Posterior vena cava (tissue), 2 donors: ENCODE data around the gene SPI1. TPM values are rescaled to one million over a fixed set of nuclear protein-coding genes. Genes with fewer than 3 reads are reported as not detected.

Experiments
- DNase-seq: peaks from one replicate; pipeline ENCODE4 v3.0.0-alpha.2; 2020; ENCODE audit warnings: low spot score
- intact Hi-C, 2 donors: fragments of 100-400 bp; cut with DNase I; formaldehyde crosslinking; loops; one replicate each; pipeline versions ENCODE4 v1.14.1 to v1.14.2; 2022 to 2023
- total RNA-seq, 2 donors: library from RNA; stranded (reverse); fragmentation: NEBNext Ultra II Directional; extraction: Animal tissue kit (Norgen Biotek cat#: 25700); gene quantifications; one replicate each; pipeline ENCODE4 v1.2.1, GENCODE V29; 2021
- donor health status: DM: yes; HTN: yes; CAD: no.
- donor health status: DM: yes; HTN: yes; CAD: no.

Gene SPI1
- total RNA-seq, 2 donors from 2014 or later, result 27.7 to 47.0 TPM

GRCh38 chr11:47391711-47392432, 13.5 kb upstream of the SPI1 start:
- peak; percentile 81 for DNase-seq
- intact Hi-C loops, result no loop called here

GRCh38 chr11:47391077-47391583, 12.8 kb upstream of the SPI1 start:
- peak; percentile 87 for DNase-seq
- intact Hi-C loops, result no loop called here

- intact Hi-C loops, result no loop called here
- peak; percentile 47 for DNase-seq
These were observed 12.0 kb upstream of the SPI1 start for GRCh38 chr11:47390422-47390760.

GRCh38 chr11:47389577-47390421, 11.5 kb upstream of the SPI1 start:
- intact Hi-C loops, result no loop called here
- peak; percentile 81 for DNase-seq

- intact Hi-C loops, result no loop called here
- peak; percentile 68 for DNase-seq
These were observed 10.6 kb upstream of the SPI1 start for GRCh38 chr11:47388697-47389576.

GRCh38 chr11:47387944-47388696, 9.8 kb upstream of the SPI1 start:
- intact Hi-C loops, result no loop called here
- peak; percentile 77 for DNase-seq

- peak; percentile 3 for DNase-seq
- intact Hi-C loops, result no loop called here
These were observed 6.2 kb upstream of the SPI1 start for GRCh38 chr11:47384498-47384897.

- intact Hi-C loops, result no loop called here
- DNase-seq, result peak; percentile 66
These were observed 4.7 kb upstream of the SPI1 start for GRCh38 chr11:47383071-47383470.

- intact Hi-C loops, result no loop called here
These were observed 1.7 kb upstream of the SPI1 start for GRCh38 chr11:47380078-47380477.

GRCh38 chr11:47379317-47379716, 970 bp upstream of the SPI1 start:
- intact Hi-C loops, result loop anchor here in 1 of 2 donors (10.0 kb wide), 1 partner anchor 75 kb away; no protein-coding TSS in a partner anchor
- peak; percentile 2 for DNase-seq

More at GRCh38 chr11:47380078-47380477, 1.7 kb upstream of the SPI1 start:
- DNase-seq, result no peak

- intact Hi-C loops, result loop anchor here in 1 of 2 donors (10.0 kb wide), 1 partner anchor 76 kb away; no protein-coding TSS in a partner anchor
- no peak for DNase-seq
These were observed 456 bp upstream of the SPI1 start for GRCh38 chr11:47378836-47379170.

- intact Hi-C loops, result loop anchor here in 1 of 2 donors (10.0 kb wide), 1 partner anchor 77 kb away; no protein-coding TSS in a partner anchor
- peak; percentile 79 for DNase-seq
These were observed 757 bp downstream of the SPI1 start for GRCh38 chr11:47377571-47378009.

GRCh38 chr11:47376525-47377371, 1.6 kb downstream of the SPI1 start:
- intact Hi-C loops, result loop anchor here in 1 of 2 donors (10.0 kb wide), 1 partner anchor 78 kb away; no protein-coding TSS in a partner anchor

GRCh38 chr11:47376107-47376524, 2.2 kb downstream of the SPI1 start:
- intact Hi-C loops, result loop anchor here in 1 of 2 donors (10.0 kb wide), 1 partner anchor 79 kb away; no protein-coding TSS in a partner anchor
- DNase-seq, result peak; percentile 62

More at GRCh38 chr11:47376525-47377371, 1.6 kb downstream of the SPI1 start:
- peak; percentile 88 for DNase-seq

- intact Hi-C loops, result loop anchor here in 1 of 2 donors (10.0 kb wide), 1 partner anchor 79 kb away; no protein-coding TSS in a partner anchor
- peak; percentile 50 for DNase-seq
These were observed 2.7 kb downstream of the SPI1 start for GRCh38 chr11:47375546-47376085.

- peak; percentile 72 for DNase-seq
- intact Hi-C loops, result loop anchor here in 1 of 2 donors (10.0 kb wide), 1 partner anchor 80 kb away; no protein-coding TSS in a partner anchor
These were observed 3.3 kb downstream of the SPI1 start for GRCh38 chr11:47375020-47375419.

GRCh38 chr11:47374720-47375019, 3.7 kb downstream of the SPI1 start:
- DNase-seq, result no peak
- intact Hi-C loops, result loop anchor here (5.0 to 10.0 kb wide), 3 partner anchors 38 to 80 kb away; partner anchors contain the start of gene RAPSN (in 1 of the 2)
